Heart left ventricle (tissue), 16 donors: ENCODE results near the gene IAH1. TPM values are rescaled to one million over a fixed set of nuclear protein-coding genes. Genes with fewer than 3 reads are reported as not detected.

Experiments
- ATAC-seq, 4 donors: fragments of 200-7000 bp; cut with Tn5 transposase; one replicate each; pipeline ENCODE4 v1.9.1; 2020 to 2022; ENCODE audit warnings: moderate library complexity in 4 of 4, mild to moderate bottlenecking in 3 of 4, moderate number of reproducible peaks in 1 of 4
- DNase-seq, 5 donors: peaks; one replicate each; pipeline ENCODE4 v3.0.0-alpha.2; 2020
- H3K27ac ChIP-seq, 12 donors: fragments of 200-600 bp; sonication (generic) in 4 of 12; one replicate each; pipeline versions ENCODE4 v1.5.0 to v1.8.0; 2016 to 2022; ENCODE audit warnings: mild to moderate bottlenecking in 2 of 12
- H3K27me3 ChIP-seq, 9 donors: fragments of 200-600 bp; sonication (generic) in 2 of 9; one replicate each; pipeline versions ENCODE4 v1.5.1 to v1.8.0; 2016 to 2022; ENCODE audit warnings: mild to moderate bottlenecking in 3 of 9
- H3K36me3 ChIP-seq, 9 donors: fragments of 200-600 bp; sonication (generic) in 2 of 9; one replicate each; pipeline versions ENCODE4 v1.5.0 to v1.8.0; 2018 to 2022; ENCODE audit warnings: mild to moderate bottlenecking in 2 of 9
- H3K4me1 ChIP-seq, 12 donors: fragments of 200-600 bp; sonication (generic) in 4 of 12; one replicate each; pipeline versions ENCODE4 v1.5.0 to v1.8.0; 2016 to 2022; ENCODE audit warnings: mild to moderate bottlenecking in 3 of 12
- H3K4me3 ChIP-seq, 12 donors: fragments of 200-600 bp; sonication (generic) in 4 of 12; one replicate each; pipeline versions ENCODE4 v1.5.0 to v1.8.0; 2017 to 2022; ENCODE audit warnings: mild to moderate bottlenecking in 9 of 12, moderate library complexity in 4 of 12
- H3K9me3 ChIP-seq, 12 donors: fragments of 200-600 bp; sonication (generic) in 4 of 12; one replicate each; pipeline versions ENCODE4 v1.5.0 to v1.8.0; 2016 to 2022; ENCODE audit warnings: mild to moderate bottlenecking in 1 of 12
- POLR2A ChIP-seq, 2 donors: fragments of 450-650 bp; IDR thresholded peaks; one replicate each; pipeline ENCODE4 v1.6.1; 2017; ENCODE audit warnings: antibody characterized with exemption in 2 of 2, mild to moderate bottlenecking in 2 of 2, moderate library complexity in 2 of 2
- WGBS, 4 donors: extraction: QIAGEN DNeasy Blood & Tissue Kit in 2 of 4; methylation state at CpG; one replicate each; pipeline versions ENCODE4 v1.1.5 to v1.1.7; 2013 to 2018; 5-methylcytosine and 5-hydroxymethylcytosine counted together
- intact Hi-C, 10 donors: fragments of 100-400 bp; cut with DNase I; formaldehyde crosslinking; loops; one replicate each; pipeline versions ENCODE4 v1.11.1 to v1.14.2; 2022
- polyA plus RNA-seq, 2 donors: library from polyadenylated mRNA; stranded (reverse); fragments of 200-250 nt; gene quantifications; one replicate each; pipeline ENCODE4 v1.2.3, GENCODE V29; 2013
- total RNA-seq, 9 donors: library from RNA; depleted of rRNA in 2 of 9; stranded (reverse); fragments of >200 nt in 2 of 9; fragmentation: NEBNext Ultra II Directional in 3 of 9; extraction: Animal tissue kit (Norgen Biotek cat#: 25700) in 3 of 9; gene quantifications; one replicate each; pipeline versions ENCODE4 v1.1.0 to v1.2.4, GENCODE V29; 2016 to 2023
- TF ChIP-seq, protein P1 (sequence below), 12 donors: fragments of 200-600 bp; sonication (generic) in 4 of 12; IDR thresholded peaks; one replicate each; pipeline versions ENCODE4 v1.5.0 to v1.8.0; 2018 to 2022; ENCODE audit warnings: antibody characterized with exemption in 12 of 12, mild to moderate bottlenecking in 5 of 12
- donor health status: ischemic (EF 13 %, LVEDD 7.1; RV severe dilation, severe dysfunction).
- donor health status: healthy with polysubstance abuse.
- donor health status: DM: no; HTN: yes; CAD: no.
- donor health status: DM: no; HTN: no; CAD: no.
- donor health status: ischemic (EF 25% LVEDD 6.9; RV normal size, moderate dysfunction).
- donor health status: ischemic (EF 25% LVEDD 5.7; RV mildly dilated, moderate dysfunction).
- donor health status: healthy.
- donor health status: DM: yes; HTN: yes; CAD: no.
- donor health status: ischemic (EF 35%, LVEDD 5.7; RV mildly dilated, moderate dysfunction).
- donor health status: nonischemic (EF 11% LVEDD 7.7; RV severe dilation, severe dysfunction).
- donor health status: DM: yes; HTN: yes; CAD: no.
- donor health status: PGD.
- donor health status: ischemic (EF 29% LVEDD 5.4; RV normal size, mild dysfunction).
- donor health status: nonischemic (EF 23%, LVEDD 6.1; RV moderate dilation, normal function).

IAH1 gene
- total and polyA plus RNA-seq, 11 donors, result 51.6 to 124 (median 78.0) TPM

DNA sequence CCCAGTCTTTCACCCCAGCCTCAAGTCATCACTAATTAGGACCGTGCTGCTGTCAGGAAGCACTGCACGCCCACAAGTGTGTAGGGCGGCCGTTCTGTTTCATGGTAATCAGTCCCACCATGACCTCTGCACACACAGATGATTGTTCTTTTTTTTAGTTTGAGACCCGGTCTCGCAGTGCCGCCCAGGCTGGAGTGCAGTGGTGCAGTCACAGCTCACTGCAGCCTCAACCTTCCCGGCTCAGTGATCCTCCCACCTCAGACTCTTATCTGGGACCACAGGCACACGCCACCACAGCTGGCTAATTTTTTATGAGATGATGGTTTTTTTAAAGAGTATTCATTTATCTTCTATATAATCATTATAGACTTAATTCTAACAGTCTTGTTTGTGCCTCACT lies 1.8 kb upstream of the IAH1 start:
- Histone ChIP-seq H3K4me3 (no peak overlapping the region), H3K4me1 (peaks cover 0 to 33% (median 27%) of the 10 kb centered on the region in 12 donors), H3K9me3 (no peaks in the 10 kb centered on the region), H3K27ac (no peak overlapping the region), H3K27me3 (no peaks in the 10 kb centered on the region), H3K36me3 (peaks cover 0 to 54% (median 16%) of the 10 kb centered on the region in 9 donors)
- DNase-seq (no peak), ATAC-seq (no peak)
- TF ChIP-seq, protein P1, sequence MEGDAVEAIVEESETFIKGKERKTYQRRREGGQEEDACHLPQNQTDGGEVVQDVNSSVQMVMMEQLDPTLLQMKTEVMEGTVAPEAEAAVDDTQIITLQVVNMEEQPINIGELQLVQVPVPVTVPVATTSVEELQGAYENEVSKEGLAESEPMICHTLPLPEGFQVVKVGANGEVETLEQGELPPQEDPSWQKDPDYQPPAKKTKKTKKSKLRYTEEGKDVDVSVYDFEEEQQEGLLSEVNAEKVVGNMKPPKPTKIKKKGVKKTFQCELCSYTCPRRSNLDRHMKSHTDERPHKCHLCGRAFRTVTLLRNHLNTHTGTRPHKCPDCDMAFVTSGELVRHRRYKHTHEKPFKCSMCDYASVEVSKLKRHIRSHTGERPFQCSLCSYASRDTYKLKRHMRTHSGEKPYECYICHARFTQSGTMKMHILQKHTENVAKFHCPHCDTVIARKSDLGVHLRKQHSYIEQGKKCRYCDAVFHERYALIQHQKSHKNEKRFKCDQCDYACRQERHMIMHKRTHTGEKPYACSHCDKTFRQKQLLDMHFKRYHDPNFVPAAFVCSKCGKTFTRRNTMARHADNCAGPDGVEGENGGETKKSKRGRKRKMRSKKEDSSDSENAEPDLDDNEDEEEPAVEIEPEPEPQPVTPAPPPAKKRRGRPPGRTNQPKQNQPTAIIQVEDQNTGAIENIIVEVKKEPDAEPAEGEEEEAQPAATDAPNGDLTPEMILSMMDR (IDR thresholded peaks at IDR 0.05), result no peak
- no peak for TF ChIP-seq POLR2A (IDR thresholded peaks at IDR 0.05)
- intact Hi-C loops, result loop anchor here in 3 of 10 donors (5.0 to 10.0 kb wide), 3 partner anchors 152 to 330 kb away; no protein-coding TSS in a partner anchor
- WGBS, 4 donors, result 94 to 98% (median 97%) methylated on average over 9 of the region's 9 CpGs

DNA sequence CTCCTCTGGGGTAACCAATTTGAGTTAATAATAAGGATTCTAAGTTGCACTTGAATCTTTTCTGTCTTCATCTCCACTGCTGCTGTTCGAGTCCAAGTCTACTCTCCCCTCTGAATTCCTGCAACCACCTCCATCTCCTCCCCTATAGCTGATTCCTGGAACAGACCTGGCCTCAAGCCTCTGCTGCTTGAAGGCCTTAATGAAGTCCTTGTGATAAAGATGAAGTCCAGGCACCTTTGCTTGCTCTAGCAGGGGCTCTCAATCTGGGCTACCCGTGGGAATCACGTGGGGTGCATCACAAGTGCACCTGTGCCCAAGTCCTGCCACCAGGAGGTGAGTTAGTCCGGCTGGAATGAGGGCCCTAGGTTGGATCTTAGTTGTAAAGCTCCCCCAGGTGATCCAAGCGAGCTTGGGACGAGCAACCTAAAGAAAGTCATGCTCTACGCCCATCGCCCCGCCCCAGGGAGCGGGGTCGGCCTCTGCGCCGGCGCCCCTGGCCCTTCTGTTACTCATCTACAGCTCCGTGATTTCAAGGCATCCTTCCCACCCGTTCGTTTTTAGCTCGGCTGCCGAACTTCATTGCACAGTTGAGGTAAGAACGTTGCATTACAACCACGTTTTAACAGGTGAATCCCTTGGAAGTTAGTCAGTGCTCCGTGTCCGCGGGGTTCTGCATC lies 905 bp upstream of the IAH1 start:
- 34 to 69% (median 47%) methylated on average over 20 to 24 of the region's 24 CpGs for WGBS, 4 donors
- no peak for TF ChIP-seq POLR2A (IDR thresholded peaks at IDR 0.05)
- TF ChIP-seq, protein P1 (IDR thresholded peaks at IDR 0.05), result peak in 2 of 12 donors; percentile 5 to 7
- H3K4me1 ChIP-seq, result peaks cover 0 to 40% (median 31%) of the 10 kb centered on the region in 12 donors
- peaks cover 0 to 50% (median 14%) of the 10 kb centered on the region in 9 donors for H3K36me3 ChIP-seq
- DNase-seq (no peak), ATAC-seq (no peak)
- H3K27ac ChIP-seq, result peak overlapping the region in 9 of 12 donors; percentile 78 to 93 (median 88)
- H3K27me3 ChIP-seq, result no peaks in the 10 kb centered on the region
- H3K4me3 ChIP-seq, result peak overlapping the region in 11 of 12 donors; percentile 59 to 93 (median 83)
- intact Hi-C loops, result loop anchor here in 3 of 10 donors (5.0 to 10.0 kb wide), 3 partner anchors 151 to 331 kb away; no protein-coding TSS in a partner anchor
- no peaks in the 10 kb centered on the region for H3K9me3 ChIP-seq

DNA sequence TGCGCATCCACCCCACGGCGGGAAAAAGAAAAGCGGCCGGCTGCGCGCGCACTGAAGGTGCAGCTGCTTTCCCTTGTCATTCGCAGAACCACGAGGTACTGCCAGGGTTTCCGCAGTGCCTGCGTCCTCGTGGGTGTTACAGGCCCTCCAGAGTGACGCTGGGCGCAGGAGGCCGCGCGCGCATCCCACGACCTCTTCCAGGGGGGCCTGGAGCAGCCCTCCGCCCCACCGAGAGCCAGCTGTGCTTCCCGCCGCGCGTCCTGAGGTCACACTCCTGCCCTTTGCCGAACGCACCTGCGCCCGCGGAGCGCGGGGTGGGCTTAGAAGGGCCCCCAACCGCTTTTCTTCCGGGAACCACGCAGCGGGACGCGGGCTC lies 378 bp upstream of the IAH1 start:
- Histone ChIP-seq H3K27me3 (no peaks in the 10 kb centered on the region), H3K4me1 (peaks cover 0 to 42% (median 32%) of the 10 kb centered on the region in 12 donors), H3K9me3 (no peaks in the 10 kb centered on the region), H3K27ac (peak overlapping the region in 11 of 12 donors; percentile 78 to 93 (median 84)), H3K4me3 (peak overlapping the region; percentile 59 to 93 (median 82)), H3K36me3 (peaks cover 0 to 50% (median 16%) of the 10 kb centered on the region in 9 donors)
- peak in 3 of 4 donors; percentile 27 to 52 (median 41) for ATAC-seq
- no peak for TF ChIP-seq POLR2A (IDR thresholded peaks at IDR 0.05)
- TF ChIP-seq, protein P1 (IDR thresholded peaks at IDR 0.05), result no peak
- intact Hi-C loops, result loop anchor here in 3 of 10 donors (5.0 to 10.0 kb wide), 3 partner anchors 151 to 332 kb away; no protein-coding TSS in a partner anchor
- WGBS, 4 donors, result 3 to 31% (median 15%) methylated on average over 21 to 39 of the region's 39 CpGs
- DNase-seq, result peak; percentile 35 to 77 (median 58)

DNA sequence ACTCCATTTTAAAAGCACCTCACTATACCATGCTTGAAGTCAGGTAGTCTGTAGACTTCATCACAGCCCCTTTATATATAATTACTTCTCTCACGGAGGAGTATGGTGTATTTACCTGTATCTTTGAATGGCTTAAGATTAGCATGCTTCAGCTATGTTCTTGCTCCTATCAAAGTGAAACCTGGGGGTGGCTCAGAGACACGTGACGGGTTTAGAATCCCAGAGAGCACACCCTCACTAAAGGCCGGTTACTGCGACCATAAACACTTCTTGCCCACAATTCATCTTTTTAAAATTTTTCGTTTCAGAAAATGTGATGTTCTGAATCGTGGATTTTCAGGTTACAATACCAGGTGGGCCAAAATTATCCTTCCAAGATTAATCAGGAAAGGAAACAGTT lies 3.6 kb downstream of the IAH1 start:
- Histone ChIP-seq H3K4me1 (peaks cover 0 to 42% (median 32%) of the 10 kb centered on the region in 12 donors), H3K36me3 (peaks cover 0 to 65% (median 51%) of the 10 kb centered on the region in 9 donors), H3K27ac (no peak overlapping the region), H3K27me3 (no peaks in the 10 kb centered on the region), H3K4me3 (no peak overlapping the region), H3K9me3 (no peaks in the 10 kb centered on the region)
- 77 to 81% (median 79%) methylated on average over 7 of the region's 7 CpGs for WGBS, 4 donors
- intact Hi-C loops, result loop anchor here in 3 of 10 donors (5.0 to 10.0 kb wide), 4 partner anchors 74 to 297 kb away; partner anchors contain the start of gene ADAM17 (in 1 of the 3)
- ATAC-seq (no peak), DNase-seq (no peak)
- no peak for TF ChIP-seq POLR2A (IDR thresholded peaks at IDR 0.05)
- TF ChIP-seq, protein P1 (IDR thresholded peaks at IDR 0.05), result no peak
